HG03108 (cell line): Measurements from ENCODE around the gene FUOM.
A peak's percentile ranks its signal among the peaks of the same experiment; 100 is the strongest.

Experiments
- ATAC-seq: cut with Tn5 transposase; IDR thresholded peaks from one replicate; pipeline ENCODE4 v1.9.1; 2021; ENCODE audit warnings: moderate library complexity; ENCODE audit not compliant: unreplicated experiment

The FUOM gene, protein sequence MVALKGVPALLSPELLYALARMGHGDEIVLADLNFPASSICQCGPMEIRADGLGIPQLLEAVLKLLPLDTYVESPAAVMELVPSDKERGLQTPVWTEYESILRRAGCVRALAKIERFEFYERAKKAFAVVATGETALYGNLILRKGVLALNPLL

DNA sequence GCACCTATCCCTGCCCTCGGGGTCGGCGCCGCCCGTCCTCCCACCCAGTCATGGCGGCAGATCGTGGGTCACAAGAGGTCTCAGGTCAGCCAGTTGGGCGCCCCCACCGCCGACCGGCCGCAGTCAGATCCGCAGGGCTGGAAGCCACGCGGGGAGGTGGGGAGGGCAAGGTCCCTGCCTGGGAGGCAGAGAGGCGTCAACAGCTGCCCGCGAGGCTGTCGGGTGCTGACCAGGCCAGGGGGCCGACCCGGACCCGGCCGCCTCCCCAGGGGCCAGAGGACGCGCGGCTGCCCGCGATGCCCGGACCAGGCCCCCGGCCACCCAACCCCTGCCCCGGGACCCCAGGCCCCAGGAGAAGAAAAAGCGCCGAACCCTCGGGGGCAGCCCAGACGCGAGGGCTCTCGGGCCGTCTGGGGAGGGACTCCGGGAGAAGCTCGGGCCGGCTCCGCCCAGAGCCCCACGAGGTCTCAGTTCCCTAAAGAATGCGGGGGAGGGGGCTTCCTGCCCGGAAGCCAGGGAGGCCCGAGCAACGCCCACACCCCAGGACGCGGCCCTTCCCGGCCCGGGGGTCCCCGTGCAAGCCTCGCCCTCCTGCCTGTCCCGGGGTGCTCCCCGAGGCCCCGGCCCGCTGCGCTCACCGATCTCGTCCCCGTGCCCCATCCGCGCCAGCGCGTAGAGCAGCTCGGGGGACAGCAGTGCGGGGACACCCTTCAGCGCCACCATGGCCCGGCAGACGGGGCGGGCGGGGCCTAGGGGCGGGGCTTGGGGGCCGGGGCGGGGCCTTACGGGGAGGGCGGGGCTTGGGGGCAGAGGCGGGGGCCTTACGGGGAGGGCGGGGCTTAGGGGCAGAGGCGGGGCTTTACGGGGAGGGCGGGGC, at the start of gene FUOM:
FUOM (minus strand) TSS at position 735 of the 877 bp plus-strand sequence; CDS start at position 723, 12 bp downstream.
- peak; percentile 59 for ATAC-seq

DNA sequence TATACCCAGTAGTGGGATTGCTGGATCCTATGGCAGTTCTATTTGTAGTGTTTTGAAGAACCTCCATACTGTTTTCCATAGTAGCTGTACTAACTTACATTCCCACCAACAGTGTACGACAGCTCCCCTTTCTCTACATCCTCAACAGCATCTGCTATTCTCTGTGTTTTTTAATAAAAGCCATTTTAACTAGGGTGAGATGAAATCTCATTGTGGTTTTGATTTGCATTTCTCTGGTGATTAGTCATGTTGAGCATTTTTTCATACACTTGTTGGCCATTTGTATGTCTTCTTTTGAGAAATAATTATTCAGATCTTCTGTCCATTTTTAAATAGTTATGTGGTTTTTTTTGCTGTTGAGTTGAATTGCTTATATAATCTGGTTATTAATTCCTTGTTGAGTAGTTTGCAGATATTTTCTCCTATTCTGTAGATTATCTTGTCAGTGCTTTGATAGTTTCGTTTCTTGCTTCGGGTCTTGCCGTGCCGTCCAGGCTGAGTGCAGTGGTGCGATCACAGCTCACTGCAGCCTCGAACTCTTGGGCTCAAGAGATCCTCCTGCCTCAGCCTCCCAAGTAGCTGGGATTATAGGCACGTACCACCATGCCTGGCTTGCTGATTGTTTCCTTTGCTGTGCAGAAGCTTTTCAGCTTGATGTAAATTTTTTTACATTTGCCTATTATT, 48.2 kb upstream of the FUOM start:
- no peak for ATAC-seq

DNA sequence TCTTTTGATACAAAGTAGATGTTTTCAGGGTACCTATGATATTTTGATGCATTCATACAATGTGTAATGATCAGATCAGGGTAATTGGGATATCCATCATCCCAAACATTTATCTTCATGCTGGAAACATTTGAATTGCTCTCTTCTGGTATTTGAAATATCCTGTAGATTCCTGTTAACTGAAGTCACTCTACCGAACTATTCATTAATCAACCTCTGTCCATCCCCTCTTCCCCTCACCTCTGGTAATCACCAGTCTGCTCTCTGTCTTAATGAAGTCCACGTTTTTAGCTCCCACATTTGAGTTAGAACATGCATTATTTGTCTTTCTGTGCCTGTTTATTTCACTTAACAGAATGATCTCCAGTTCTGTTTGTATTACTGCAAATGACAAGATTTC, 47.5 kb upstream of the FUOM start:
- no peak for ATAC-seq

DNA sequence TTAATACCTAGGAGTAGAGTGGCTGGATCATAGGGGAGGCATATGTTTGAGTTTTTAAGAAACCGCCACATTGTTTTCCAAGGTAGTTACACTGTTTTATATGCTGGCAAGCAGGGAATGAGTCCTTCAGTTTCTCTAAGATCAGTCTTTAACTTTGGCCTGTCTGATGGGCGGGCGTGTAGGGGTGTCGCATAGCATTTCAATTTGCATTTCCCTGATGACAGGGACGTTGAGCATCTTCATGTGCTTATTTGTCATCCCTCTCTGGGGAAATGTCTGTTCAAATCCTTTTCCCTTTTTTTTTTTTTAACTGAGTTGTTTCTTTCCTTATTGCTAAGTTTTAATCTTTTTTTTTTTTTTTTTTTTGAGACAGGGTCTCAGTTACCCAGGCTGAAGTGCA, 46.0 kb upstream of the FUOM start:
- ATAC-seq = no peak

DNA sequence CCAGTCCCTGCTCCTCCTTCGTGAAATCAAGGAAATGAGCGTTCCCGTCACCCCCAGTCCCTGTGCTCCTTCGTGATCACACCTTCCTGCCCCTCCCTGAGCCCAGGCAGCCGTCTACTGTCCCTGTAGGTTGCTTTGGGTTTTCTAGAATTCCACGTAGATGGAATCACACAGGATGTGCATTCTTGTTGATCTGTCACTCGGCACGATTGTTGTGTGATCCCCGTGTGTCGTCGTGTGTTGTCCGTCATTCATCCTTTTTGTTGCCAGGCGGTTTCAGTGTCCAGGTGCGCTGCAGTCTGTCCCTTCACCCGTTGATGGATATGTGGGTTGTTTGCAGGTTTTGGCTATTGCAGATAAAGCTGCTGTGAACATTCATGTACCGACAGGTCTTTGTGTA, 45.5 kb upstream of the FUOM start:
- no peak for ATAC-seq

DNA sequence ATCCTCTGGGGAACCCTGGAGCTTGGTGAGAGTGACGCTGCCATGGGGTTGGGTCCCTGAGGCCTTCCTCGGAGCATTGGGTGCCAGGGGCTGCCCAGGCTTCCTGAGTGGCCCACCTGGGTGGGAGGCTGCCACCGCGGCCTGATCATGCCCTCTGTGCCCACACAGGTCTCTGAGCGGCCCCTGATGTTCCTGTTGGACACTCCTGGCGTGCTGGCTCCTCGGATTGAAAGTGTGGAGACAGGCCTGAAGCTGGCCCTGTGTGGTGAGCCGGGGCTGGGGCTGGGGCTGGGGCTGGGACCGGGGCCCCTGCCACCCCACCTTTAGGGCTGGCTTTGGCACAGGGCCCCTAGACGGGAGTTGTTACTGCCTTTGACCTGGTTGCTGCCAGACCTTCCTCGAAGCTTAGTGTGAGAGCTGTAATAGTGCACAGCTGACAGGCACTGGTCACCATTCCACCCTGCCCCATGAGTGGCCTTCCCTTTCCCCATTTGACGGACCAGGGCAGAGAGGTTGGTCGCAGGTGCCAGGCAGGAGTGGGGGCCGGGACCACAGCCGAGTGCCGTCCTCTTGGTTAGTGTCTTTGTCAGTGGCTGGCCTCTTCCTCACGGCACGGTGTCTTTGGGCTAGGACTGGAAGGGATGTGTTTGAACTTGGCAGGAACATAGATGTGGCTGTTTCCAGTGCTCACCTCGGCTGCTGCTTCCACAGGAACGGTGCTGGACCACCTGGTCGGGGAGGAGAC, 44.3 kb upstream of the FUOM start:
- no peak for ATAC-seq

DNA sequence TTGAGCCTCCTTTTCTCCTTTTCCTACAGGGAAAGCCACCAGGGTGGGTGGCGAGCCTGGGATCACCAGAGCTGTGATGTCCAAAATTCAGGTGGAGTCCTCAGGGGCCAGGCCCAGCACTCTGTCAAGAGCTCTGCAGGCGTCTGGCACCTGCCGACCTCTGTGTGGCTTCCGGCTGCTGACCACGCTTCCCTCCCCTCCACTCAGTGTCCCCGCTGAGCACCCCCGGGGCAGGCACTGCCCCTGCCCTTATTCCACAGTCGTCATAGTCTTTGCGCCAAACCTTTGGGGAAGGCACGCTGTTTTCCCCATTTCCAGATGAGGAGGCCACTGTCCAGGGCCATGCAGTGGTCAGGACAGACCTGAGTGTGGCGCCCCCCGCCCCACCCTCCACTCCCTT, 43.7 kb upstream of the FUOM start:
- ATAC-seq = no peak

DNA sequence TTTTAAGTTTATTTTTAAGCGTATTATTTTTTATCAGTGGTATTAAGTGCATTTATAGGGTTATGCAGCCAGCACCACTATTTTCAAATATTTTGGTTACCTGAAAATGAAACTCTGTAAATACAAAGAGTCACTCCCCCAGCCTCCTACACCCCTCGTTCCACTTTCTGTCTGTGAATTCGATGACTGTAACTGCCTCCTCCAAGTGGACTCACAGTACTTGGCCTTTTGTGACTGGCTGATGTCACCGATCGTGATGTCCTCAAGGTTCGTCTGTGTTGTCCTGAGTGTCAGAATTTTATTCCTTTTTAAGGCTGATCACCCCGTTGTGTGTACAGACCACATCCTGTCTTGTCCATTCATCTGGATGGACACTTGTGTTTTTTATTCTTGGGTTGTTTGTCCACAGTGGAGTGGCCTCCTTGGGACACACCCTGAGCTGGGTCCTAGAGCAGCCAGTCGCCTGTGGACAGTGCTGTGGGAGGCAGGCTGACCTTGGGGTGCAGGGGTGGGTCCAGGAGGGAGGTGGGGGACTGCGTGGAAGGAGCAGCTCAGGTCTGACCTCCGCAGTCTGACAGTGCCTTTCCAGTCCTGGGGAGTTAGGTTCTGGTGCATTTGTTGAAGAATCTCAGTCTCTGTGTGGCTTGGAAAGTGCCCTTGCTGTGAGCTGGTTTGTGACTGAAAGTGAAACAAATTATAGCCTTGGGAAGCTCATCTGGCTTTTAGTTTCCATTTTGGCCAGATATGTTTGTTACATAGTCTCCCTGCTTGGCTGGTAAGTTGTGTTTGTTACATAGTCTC, 43.0 kb upstream of the FUOM start:
- ATAC-seq = peak; percentile 75

DNA sequence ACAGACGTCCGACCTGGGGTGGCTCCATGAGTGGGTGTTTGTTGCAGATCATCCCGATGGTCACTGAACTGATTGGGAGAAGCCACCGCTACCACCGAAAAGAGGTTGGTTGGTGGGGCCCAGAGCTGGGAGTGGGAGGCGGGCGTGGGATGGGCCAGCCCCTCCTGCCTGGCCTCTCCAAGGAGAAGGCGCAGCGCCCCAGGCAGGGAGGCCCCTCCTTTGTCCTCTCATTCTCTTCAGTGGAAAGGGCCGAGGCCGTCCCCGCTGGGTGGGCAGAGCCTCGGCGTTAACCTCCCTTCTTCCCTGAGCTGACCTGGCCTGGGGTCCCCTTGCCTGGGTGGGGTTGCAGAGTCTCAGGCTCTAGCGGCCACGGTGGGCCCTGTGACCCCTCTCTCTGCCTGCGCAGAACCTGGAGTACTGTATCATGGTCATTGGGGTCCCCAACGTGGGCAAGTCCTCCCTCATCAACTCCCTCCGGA, 41.3 kb upstream of the FUOM start:
- no peak for ATAC-seq

DNA sequence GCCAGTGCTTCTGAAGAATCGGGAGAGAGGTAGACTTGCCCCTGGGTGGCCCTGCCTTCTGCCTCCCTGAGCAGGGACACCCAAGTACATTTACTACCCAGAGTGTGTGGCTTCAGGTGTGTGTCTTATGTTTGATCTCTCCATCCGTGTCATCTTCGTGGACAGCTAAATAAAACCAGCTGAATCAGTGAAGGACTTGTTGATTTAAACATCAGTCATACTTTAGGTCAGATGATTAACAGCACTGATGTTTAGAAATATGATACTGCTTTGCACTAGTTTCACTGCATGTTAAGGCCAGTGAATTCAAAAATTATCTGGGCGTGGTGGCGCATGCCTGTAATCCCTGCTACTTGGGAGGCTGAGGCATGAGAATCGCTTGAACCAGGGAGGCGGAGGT, 40.1 kb upstream of the FUOM start:
- no peak for ATAC-seq

DNA sequence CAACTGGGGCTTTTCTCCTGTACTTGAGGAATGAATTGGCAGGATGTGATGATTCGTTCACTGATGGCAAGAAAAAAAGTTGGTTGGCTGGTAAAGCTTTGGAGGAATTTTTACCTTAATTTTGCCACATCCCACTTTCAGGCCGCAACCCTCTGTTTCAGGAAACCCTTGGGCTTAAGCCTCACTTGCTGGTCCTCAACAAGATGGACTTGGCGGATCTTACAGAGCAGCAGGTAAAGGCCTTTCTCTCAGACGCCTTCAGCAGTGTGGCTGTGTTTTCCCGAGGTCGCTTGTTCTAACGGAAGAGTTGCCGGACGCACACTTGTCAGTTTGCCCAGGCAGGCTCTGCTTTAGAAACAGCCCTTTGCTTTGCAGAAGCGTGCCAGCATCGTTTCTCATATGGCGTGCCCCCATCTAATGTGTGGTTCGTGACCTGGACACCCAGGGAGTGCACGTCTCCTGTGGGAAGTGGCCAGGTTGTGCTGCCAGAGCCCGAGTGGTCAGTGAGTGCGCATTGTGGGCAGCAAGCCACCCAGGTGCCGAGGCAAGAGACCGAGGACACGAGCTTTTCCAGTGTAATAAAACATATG, 38.3 kb upstream of the FUOM start:
- ATAC-seq = no peak

DNA sequence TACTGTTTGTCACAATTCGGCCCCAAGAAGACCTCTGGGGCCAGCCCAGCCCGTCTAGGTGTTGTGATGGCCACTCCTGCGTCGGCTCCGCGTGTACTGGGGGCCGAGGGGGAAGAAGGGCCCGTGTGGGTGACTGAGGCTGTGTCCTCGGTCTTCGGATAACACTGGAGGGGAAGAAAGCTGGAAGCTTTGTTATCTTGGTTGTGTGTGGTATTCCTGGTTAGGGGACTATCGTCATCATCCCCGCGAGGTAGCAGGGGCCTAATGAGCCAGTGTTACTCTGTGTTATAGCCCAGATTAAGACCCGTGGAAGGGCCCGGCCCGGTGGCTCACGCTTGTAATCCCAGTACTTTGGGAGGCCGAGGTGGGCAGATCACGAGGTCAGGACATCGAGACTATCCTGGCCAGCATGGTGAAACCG, 37.0 kb upstream of the FUOM start:
- no peak for ATAC-seq

DNA sequence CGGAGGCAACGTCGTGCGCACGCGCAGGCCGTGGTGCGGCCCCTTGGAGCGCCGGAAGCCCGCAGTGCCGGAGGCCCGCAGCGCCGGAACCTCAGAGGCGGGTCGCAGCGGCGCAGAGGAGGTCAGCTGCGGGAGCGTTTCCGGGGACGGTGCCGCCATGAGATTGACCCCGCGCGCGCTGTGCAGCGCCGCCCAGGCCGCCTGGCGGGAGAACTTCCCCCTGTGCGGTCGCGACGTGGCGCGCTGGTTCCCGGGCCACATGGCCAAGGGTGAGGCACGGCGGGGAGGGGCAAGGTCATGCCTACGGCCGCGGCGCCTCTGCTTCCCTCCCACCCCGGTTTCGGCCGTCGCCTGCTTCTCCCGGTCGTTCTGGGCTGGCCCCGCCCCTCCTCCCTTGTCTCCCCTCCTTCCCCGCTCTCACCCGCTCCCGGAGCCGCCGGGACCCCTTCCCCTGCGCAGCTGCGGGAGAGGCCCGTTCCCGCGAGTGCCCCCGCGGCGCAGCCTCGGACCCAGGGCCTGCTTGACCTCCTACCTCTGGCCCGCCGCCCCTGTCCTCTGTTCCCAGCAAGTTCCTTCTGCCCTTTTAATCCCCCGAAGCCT, 36.3 kb upstream of the FUOM start, which contains the start of gene MTG1:
MTG1 (plus strand) TSS at position 94 of the 600 bp plus-strand sequence; CDS start at position 158, 64 bp downstream.
- ATAC-seq = peak; percentile 62

DNA sequence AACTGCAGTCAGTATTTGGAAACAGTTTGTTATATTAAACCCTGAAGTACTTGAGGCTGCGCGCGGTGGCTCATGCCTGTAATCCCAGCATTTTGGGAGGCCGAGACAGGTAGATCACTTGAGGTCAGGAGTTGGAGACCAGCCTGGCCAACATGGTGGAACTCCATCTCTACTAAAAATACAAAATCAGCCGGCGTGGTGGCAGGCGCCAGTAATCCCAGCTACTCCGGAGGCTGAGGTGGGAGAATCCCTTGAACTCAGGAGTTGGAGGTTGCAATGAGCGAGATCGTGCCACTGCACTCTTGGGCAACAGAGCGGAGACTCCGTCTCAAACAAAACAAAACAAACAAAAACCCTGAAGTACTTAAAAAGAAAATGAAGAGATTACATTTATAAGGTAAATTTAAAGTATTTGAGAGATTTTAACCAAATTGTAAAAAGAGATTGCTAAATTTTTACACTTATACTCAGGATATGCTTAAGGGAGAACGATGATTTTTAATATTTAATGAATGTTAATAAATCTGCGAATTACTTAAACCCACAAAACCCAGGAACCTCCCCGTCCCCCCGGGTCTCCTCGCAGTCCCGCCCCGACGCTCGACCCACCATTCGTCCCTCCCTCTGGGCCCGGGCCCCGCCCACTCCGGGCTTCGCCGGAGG, 35.7 kb upstream of the FUOM start:
- no peak for ATAC-seq

DNA sequence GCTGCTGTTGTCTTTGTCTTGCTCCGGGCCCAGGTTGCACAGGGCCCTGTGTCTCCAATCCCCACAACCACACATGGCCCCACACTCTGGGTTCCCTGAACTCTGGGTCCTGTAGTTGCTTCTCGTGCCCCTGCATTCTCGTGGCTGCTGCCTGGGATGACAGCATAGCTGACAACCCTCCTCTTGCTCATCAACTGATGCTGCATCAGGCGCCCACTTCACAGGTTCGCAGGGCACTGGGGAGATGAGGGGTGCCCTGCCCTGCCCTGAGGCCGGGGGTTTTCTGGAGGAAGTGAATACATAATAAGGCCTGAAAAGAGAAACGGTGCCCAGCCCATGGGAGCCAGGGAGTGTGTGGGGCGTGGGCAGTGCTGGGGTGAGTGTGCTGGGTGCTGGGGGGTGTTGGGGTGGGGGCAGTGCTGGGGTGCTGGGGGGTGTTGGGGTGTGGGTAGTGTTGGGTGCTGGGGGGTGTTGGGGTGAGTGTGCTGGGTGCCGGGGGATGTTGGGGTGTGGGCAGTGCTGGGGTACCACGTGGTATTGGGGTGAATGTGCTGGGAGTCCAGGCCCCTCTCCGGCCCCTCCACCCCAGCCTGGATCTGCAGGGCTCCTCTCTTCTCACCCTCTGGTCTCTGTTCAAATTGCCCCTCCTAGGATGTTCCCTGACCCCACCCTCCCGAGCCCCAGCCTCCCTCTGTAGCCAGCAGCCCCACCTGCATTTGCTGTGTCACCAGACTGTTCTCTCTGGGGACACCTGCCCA, 34.1 kb upstream of the FUOM start:
- ATAC-seq = no peak

DNA sequence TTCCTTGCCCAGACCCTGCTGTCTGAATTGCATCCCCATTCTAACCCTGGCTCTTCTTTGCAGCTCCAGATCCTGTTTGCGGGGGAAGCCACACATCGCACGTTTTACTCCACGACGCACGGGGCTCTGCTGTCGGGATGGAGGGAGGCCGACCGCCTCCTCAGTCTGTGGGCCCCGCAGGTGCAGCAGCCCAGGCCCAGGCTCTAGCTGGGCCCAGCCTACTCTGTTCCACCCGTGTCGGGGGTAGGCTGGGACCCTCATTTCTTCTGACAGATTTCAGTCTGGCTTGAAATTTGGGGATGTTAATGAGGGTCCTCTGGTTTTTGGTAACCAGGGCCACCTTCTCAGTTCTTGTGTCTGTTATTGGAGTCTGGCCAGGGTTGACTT, 33.4 kb upstream of the FUOM start:
- no peak for ATAC-seq

DNA sequence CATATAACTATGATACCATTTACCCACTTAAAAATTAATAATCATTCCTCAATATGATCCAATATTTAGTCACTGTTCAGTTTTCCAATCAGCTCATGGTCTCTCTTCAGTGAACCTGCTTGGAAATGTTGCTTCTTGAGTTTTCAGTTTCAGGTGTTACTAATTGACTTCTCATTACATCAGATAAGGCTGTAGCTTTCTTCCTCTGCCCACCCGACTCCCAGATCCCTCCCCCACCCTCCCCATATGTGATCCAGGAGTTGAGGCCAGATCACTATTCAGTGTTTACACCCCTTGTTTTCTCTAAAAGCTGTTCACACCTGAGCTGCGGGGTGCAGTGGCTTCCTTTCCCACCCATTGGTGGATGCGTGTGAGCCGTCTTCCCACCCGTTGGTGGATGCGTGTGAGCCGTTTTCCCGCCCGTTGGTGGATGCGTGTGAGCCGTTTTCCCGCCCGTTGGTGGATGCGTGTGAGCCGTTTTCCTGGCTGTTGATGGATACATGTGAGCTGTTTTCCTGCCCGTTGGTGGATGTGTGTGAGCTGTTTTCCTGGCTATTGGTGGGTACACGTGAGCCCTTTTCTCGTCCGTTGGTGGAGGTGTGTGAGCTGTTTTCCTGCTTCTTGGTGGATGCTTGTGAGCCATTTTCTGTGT, 32.9 kb upstream of the FUOM start:
- ATAC-seq = no peak
